HCT116 (cell line): Measurements from ENCODE around the gene PJA1. TPM values are rescaled to one million over a fixed set of nuclear protein-coding genes. Genes with fewer than 3 reads are reported as not detected.

ENCODE experiments used
- ATAC-seq: fragments of 200-7000 bp; cut with Tn5 transposase; 2 replicates; pipeline ENCODE4 v1.9.1; 2020; ENCODE audit warnings: mild to moderate bottlenecking, moderate library complexity
- BruUV-seq: library from RNA; stranded (reverse); fragments of 400-500 nt; replicated peaks from 2 replicates; lab custom pipeline; 2021; lab: Mats Ljungman, UMichigan
- CTCF ChIA-PET: fragments of 300-600 bp; sonication (Branson Sonifier 250); formaldehyde crosslinking; loops from one replicate; lab custom pipeline; 2021; ENCODE audit warnings: antibody characterized with exemption; lab: Charles Lee
- POLR2A ChIA-PET: fragments of 300-600, 350-600 bp; sonication (Branson Sonifier 250); formaldehyde crosslinking; loops from one replicate; lab custom pipeline; 2021; ENCODE audit warnings: antibody characterized with exemption; lab: Charles Lee
- RAD21 ChIA-PET, 2 experiments: fragments of 300-600 bp; sonication (Branson Sonifier 250); formaldehyde crosslinking; loops; one replicate each; lab custom pipeline; 2023; ENCODE audit warnings: low total read pairs in 2 of 2; ENCODE audit not compliant: uncharacterized antibody in 2 of 2, unreplicated experiment in 2 of 2, low non-redundant PET in 1 of 2; lab: Charles Lee
- DNase-seq: peaks from one replicate; pipeline ENCODE4 v3.0.0-alpha.2; 2010; ENCODE audit warnings: low read depth, low spot score
- H2AFZ ChIP-seq: fragments of 200-600 bp; shearing (Covaris generic), sonication (generic); 2 replicates; pipeline ENCODE4 v1.6.1; 2017; ENCODE audit warnings: low read depth, mixed run types, mixed read lengths, antibody characterized with exemption, low read length; ENCODE audit not compliant: poor library complexity, severe bottlenecking
- H3K27ac ChIP-seq: 2 replicates; pipeline ENCODE4 v1.5.1; 2012; ENCODE audit warnings: low read depth, low read length
- H3K27me3 ChIP-seq: fragments of 200-600 bp; sonication (generic); 2 replicates; pipeline ENCODE4 v1.6.1; 2016; ENCODE audit warnings: mixed run types, low read length, mixed read lengths; ENCODE audit not compliant: insufficient read depth
- H3K36me3 ChIP-seq, 2 experiments: fragments of 200-500 bp in 1 of 2; fragments of 200-600 bp in 1 of 2; sonication (Bioruptor generic) in 1 of 2; sonication (generic) in 1 of 2; 2 replicates each; pipeline versions ENCODE4 v1.5.1 to v1.6.1; 2014 to 2016; ENCODE audit warnings: low read length in 2 of 2, inconsistent platforms in 1 of 2, mixed read lengths in 1 of 2, mixed run types in 1 of 2; ENCODE audit not compliant: insufficient read depth in 2 of 2, control insufficient read depth in 1 of 2
- H3K4me1 ChIP-seq, 2 experiments: fragments of 200-600 bp in 1 of 2; sonication (generic) in 1 of 2; 2 replicates each; pipeline versions ENCODE4 v1.5.1 to v1.6.1; 2012 to 2017; ENCODE audit warnings: low read length in 2 of 2, inconsistent platforms in 1 of 2, mild to moderate bottlenecking in 1 of 2, mixed read lengths in 1 of 2, mixed run types in 1 of 2, moderate library complexity in 1 of 2; ENCODE audit not compliant: insufficient read depth in 2 of 2, control insufficient read depth in 1 of 2
- H3K4me2 ChIP-seq: fragments of 200-600 bp; sonication (generic); 2 replicates; pipeline ENCODE4 v1.6.1; 2017; ENCODE audit warnings: mixed run types, low read length, mixed read lengths
- H3K4me3 ChIP-seq, 2 experiments: fragments of 200-600 bp in 1 of 2; sonication (generic) in 1 of 2; replicated peaks in 1 of 2; 2 replicates each; pipeline ENCODE4 v1.5.1; 2011 to 2016; ENCODE audit warnings: low read length in 2 of 2, control low read depth in 1 of 2, low read depth in 1 of 2, mild to moderate bottlenecking in 1 of 2, mixed read lengths in 1 of 2, mixed run types in 1 of 2
- H3K79me2 ChIP-seq: fragments of 200-600 bp; sonication (generic); 2 replicates; pipeline ENCODE4 v1.6.1; 2017; ENCODE audit warnings: mild to moderate bottlenecking, mixed run types, low read length, moderate library complexity, mixed read lengths; ENCODE audit not compliant: insufficient read depth
- H3K9ac ChIP-seq: fragments of 200-600 bp; sonication (generic); 2 replicates; pipeline ENCODE4 v1.6.1; 2016; ENCODE audit warnings: low read length, mixed read lengths
- H3K9me2 ChIP-seq: fragments of 200-600 bp; sonication (generic), shearing (Covaris generic); 2 replicates; pipeline ENCODE4 v1.6.1; 2017; ENCODE audit warnings: mixed run types, mild to moderate bottlenecking, moderate library complexity; ENCODE audit not compliant: insufficient read depth
- H3K9me3 ChIP-seq, 2 experiments: fragments of 200-500 bp in 1 of 2; fragments of 200-600 bp in 1 of 2; sonication (Bioruptor generic) in 1 of 2; sonication (generic) in 1 of 2; 2 replicates each; pipeline ENCODE4 v1.6.1; 2014 to 2017; ENCODE audit warnings: low read length in 2 of 2, mixed read lengths in 2 of 2, inconsistent platforms in 1 of 2, low read depth in 1 of 2, mild to moderate bottlenecking in 1 of 2, mixed run types in 1 of 2, moderate library complexity in 1 of 2; ENCODE audit not compliant: control insufficient read depth in 1 of 2, insufficient read depth in 1 of 2
- H4K20me1 ChIP-seq: fragments of 200-600 bp; sonication (generic), shearing (Covaris generic); 2 replicates; pipeline ENCODE4 v1.6.1; 2017; ENCODE audit warnings: mixed run types, mild to moderate bottlenecking, moderate library complexity; ENCODE audit not compliant: insufficient read depth
- ATF3 ChIP-seq: IDR thresholded peaks from 2 replicates; pipeline ENCODE4 v1.6.1; 2012
- CBX3 ChIP-seq: IDR thresholded peaks from 2 replicates; pipeline ENCODE4 v1.6.1; 2012; ENCODE audit warnings: low read depth
- CEBPB ChIP-seq: IDR thresholded peaks from 2 replicates; pipeline ENCODE4 v1.6.1; 2012; ENCODE audit warnings: low read depth
- ELF1 ChIP-seq: IDR thresholded peaks from 2 replicates; pipeline ENCODE4 v1.6.1; 2012; ENCODE audit warnings: low read depth, borderline replicate concordance
- EZH2 ChIP-seq: fragments of 200-600 bp; sonication (generic); IDR thresholded peaks from 2 replicates; pipeline ENCODE4 v1.6.1; 2017; ENCODE audit warnings: antibody characterized with exemption, mixed run types
- EZH2phosphoT487 ChIP-seq: fragments of 200-600 bp; IDR thresholded peaks from 2 replicates; pipeline ENCODE4 v1.6.1; 2018; ENCODE audit warnings: antibody characterized with exemption, borderline replicate concordance
- REST ChIP-seq: IDR thresholded peaks from 2 replicates; pipeline ENCODE4 v1.6.1; 2012; ENCODE audit warnings: low read depth
- SIN3A ChIP-seq: IDR thresholded peaks from 2 replicates; pipeline ENCODE4 v1.6.1; 2012; ENCODE audit warnings: low read depth
- SRF ChIP-seq: IDR thresholded peaks from 2 replicates; pipeline ENCODE4 v1.6.1; 2012; ENCODE audit warnings: low read depth
- TCF7L2 ChIP-seq: IDR thresholded peaks from 2 replicates; pipeline ENCODE4 v1.7.0; 2011; ENCODE audit warnings: borderline replicate concordance, inconsistent platforms; ENCODE audit not compliant: insufficient read depth, insufficient read length; ENCODE audit errors: extremely low read depth
- ZBTB33 ChIP-seq: IDR thresholded peaks from 2 replicates; pipeline ENCODE4 v1.6.1; 2011; ENCODE audit warnings: mild to moderate bottlenecking, low read length, moderate library complexity; ENCODE audit not compliant: insufficient replicate concordance; ENCODE audit errors: extremely low read depth
- ZFX ChIP-seq: fragments of 450-650 bp; IDR thresholded peaks from 2 replicates; pipeline ENCODE4 v1.6.1; 2017
- ZNF274 ChIP-seq: fragments of 200-500 bp; sonication (Bioruptor generic); IDR thresholded peaks from 2 replicates; pipeline ENCODE4 v1.6.1; 2014; ENCODE audit warnings: mild to moderate bottlenecking, low read depth, low read length, inconsistent platforms
- intact Hi-C: fragments of 100-400 bp; cut with micrococcal nuclease; formaldehyde crosslinking; loops from 2 replicates; pipeline ENCODE4 v1.10.0; 2022
- total RNA-seq: library from RNA; stranded (reverse); gene quantifications from one replicate; pipeline ENCODE4 v1.2.1, GENCODE V29; 2021; ENCODE audit not compliant: unreplicated experiment

Gene PJA1
- total RNA-seq, 1 experiment from 2014 or later = 15.7 TPM

GRCh38 chrX:69124108-69124507, 41.1 kb downstream of the PJA1 start:
- H3K27me3 ChIP-seq = no peaks in the 10 kb centered on the region
- CTCF ChIA-PET = no interaction called here
- H3K4me2 ChIP-seq = no peak overlapping the region
- intact Hi-C loops = no loop called here
- POLR2A ChIA-PET = no interaction called here
- TF ChIP-seq ZFX (no peak), ZNF274 (no peak), SIN3A (no peak), TCF7L2 (no peak), ATF3 (no peak), EZH2 (no peak)
- TF ChIP-seq, all 23 proteins: peak for 0
- Histone ChIP-seq H3K27ac (no peak overlapping the region), H3K4me3 (no peak overlapping the region), H3K4me1 (no peaks in the 10 kb centered on the region), H3K9me2 (no peaks in the 10 kb centered on the region), H2AFZ (no peak overlapping the region), H3K9ac (no peak overlapping the region), H3K36me3 (no peaks in the 10 kb centered on the region), H3K79me2 (no peaks in the 10 kb centered on the region), H4K20me1 (no peaks in the 10 kb centered on the region), H3K9me3 (no peaks in the 10 kb centered on the region)
- no TSS peak for BruUV-seq
- ATAC-seq (no peak), DNase-seq (no peak)
- RAD21 ChIA-PET = no interaction called here

GRCh38 chrX:69123481-69123880, 41.8 kb downstream of the PJA1 start:
- Histone ChIP-seq H3K9ac (no peak overlapping the region), H4K20me1 (no peaks in the 10 kb centered on the region), H3K4me1 (no peaks in the 10 kb centered on the region), H3K36me3 (no peaks in the 10 kb centered on the region), H3K27me3 (no peaks in the 10 kb centered on the region), H2AFZ (no peak overlapping the region), H3K9me2 (no peaks in the 10 kb centered on the region), H3K9me3 (no peaks in the 10 kb centered on the region), H3K27ac (no peak overlapping the region), H3K4me3 (no peak overlapping the region), H3K4me2 (no peak overlapping the region), H3K79me2 (no peaks in the 10 kb centered on the region)
- CTCF ChIA-PET = no interaction called here
- RAD21 ChIA-PET = no interaction called here
- ATAC-seq (no peak), DNase-seq (no peak)
- intact Hi-C loops = no loop called here
- no TSS peak for BruUV-seq
- POLR2A ChIA-PET = no interaction called here
- TF ChIP-seq ELF1 (no peak), EZH2phosphoT487 (no peak), ZBTB33 (no peak), REST (no peak), SRF (no peak), CBX3 (no peak), ATF3 (no peak), CEBPB (no peak), ZNF274 (no peak)
